ENCODE data around the gene TRIM71.

GRCh38 chr3:32886911-32887310 is 69.1 kb downstream of the TRIM71 start:
- TF ChIP-seq EZH2phosphoT487 (IDR thresholded peaks at IDR 0.05; ENCODE audit: insufficient read depth, low read depth) (no peak), EZH2 (IDR thresholded peaks at IDR 0.05; ENCODE audit: insufficient read depth, poor library complexity, severe bottlenecking) (no peak)

Data from GM23248 (cell line).